Ovary (tissue), 3 donors: ENCODE data around the gene SNX24.

ENCODE experiments used
- CTCF ChIP-seq, 3 donors: fragments of 450-650 bp in 2 of 3; fragments of 200-600 bp in 1 of 3; IDR thresholded peaks; one replicate each; pipeline versions ENCODE4 v1.5.1 to v1.8.0; 2016 to 2022; ENCODE audit warnings: antibody characterized with exemption in 3 of 3, mild to moderate bottlenecking in 1 of 3
- POLR2A ChIP-seq: fragments of 450-650 bp; IDR thresholded peaks from one replicate; pipeline ENCODE4 v1.6.1; 2017; ENCODE audit warnings: antibody characterized with exemption, mild to moderate bottlenecking, moderate library complexity
- donor health status: DM: no; HTN: no; CAD: no.

GRCh38 chr5:122896598-122897282, 51.3 kb downstream of the SNX24 start:
- TF ChIP-seq CTCF (IDR thresholded peaks at IDR 0.05): peak in 1 of 3 donors; percentile 18
- no peak for TF ChIP-seq POLR2A
